Measurements from ENCODE around the gene THBD. TPM values are rescaled to one million over a fixed set of nuclear protein-coding genes. Genes with fewer than 3 reads are reported as not detected.

The THBD gene
- total RNA-seq, 2 experiments from 2014 or later = not detected

GRCh38 chr20:23042270-23042669 lies 7.2 kb downstream of the THBD start:
- POLR2A ChIA-PET = interaction anchor here (0.6 kb wide), 1 partner anchor 13 kb away, joined by 3 read pairs; no protein-coding TSS in a partner anchor
- Mint-ChIP-seq H3K4me1 (peaks cover 2% of the 10 kb centered on the region), H3K27ac (no peak overlapping the region), H3K27me3 (peaks cover 21% of the 10 kb centered on the region), H3K36me3 (ENCODE audit: low read depth) (no peaks in the 10 kb centered on the region), H3K9me3 (ENCODE audit: low read depth) (no peaks in the 10 kb centered on the region), H3K4me3 (no peak overlapping the region)
- intact Hi-C loops (cut with DNase I, micrococcal nuclease) = loop anchor here (10.0 kb wide), 3 partner anchors 193 to 1337 kb away; partner anchors contain the start of gene PAX1 (in 1 of the 2)
- DNase-seq (no peak), ATAC-seq (no peak)
- CTCF ChIA-PET = no interaction called here

- DNase-seq (no peak), ATAC-seq (no peak)
- intact Hi-C loops (cut with DNase I, micrococcal nuclease) = loop anchor here (10.0 kb wide), 3 partner anchors 195 to 1335 kb away; partner anchors contain the start of gene PAX1 (in 1 of the 2)
- ChIA-PET POLR2A (no interaction called here), CTCF (no interaction called here)
- Mint-ChIP-seq H3K27me3 (peaks cover 21% of the 10 kb centered on the region), H3K4me1 (no peaks in the 10 kb centered on the region), H3K9me3 (ENCODE audit: low read depth) (no peaks in the 10 kb centered on the region), H3K27ac (no peak overlapping the region), H3K4me3 (no peak overlapping the region), H3K36me3 (ENCODE audit: low read depth) (no peaks in the 10 kb centered on the region)
Observed at GRCh38 chr20:23039885-23040508, 9.5 kb downstream of the THBD start.

- CTCF ChIA-PET = interaction anchor here (0.7 kb wide), 1 partner anchor 9 kb away, joined by 3 read pairs; no protein-coding TSS in a partner anchor
- Mint-ChIP-seq H3K27ac (no peak overlapping the region), H3K27me3 (peaks cover 20% of the 10 kb centered on the region), H3K36me3 (ENCODE audit: low read depth) (no peaks in the 10 kb centered on the region), H3K4me1 (no peaks in the 10 kb centered on the region), H3K9me3 (ENCODE audit: low read depth) (no peaks in the 10 kb centered on the region), H3K4me3 (no peak overlapping the region)
- POLR2A ChIA-PET = no interaction called here
- ATAC-seq (no peak), DNase-seq (no peak)
- intact Hi-C loops (cut with DNase I, micrococcal nuclease) = no loop called here
Observed at GRCh38 chr20:23039136-23039875, 10.2 kb downstream of the THBD start.

GRCh38 chr20:23037017-23037481 lies 12.4 kb downstream of the THBD start:
- no peak overlapping the region for H3K4me3 Mint-ChIP-seq
- DNase-seq = no peak
- ChIA-PET CTCF (interaction anchor here (1.0 kb wide), 1 partner anchor 14 kb away, joined by 5 read pairs; no protein-coding TSS in a partner anchor), POLR2A (no interaction called here)
- H3K4me1 Mint-ChIP-seq = no peaks in the 10 kb centered on the region
- peaks cover 16% of the 10 kb centered on the region for H3K27me3 Mint-ChIP-seq
- no peaks in the 10 kb centered on the region for H3K9me3 Mint-ChIP-seq (ENCODE audit: low read depth)
- H3K27ac Mint-ChIP-seq = no peak overlapping the region
- no peak for ATAC-seq
- H3K36me3 Mint-ChIP-seq (ENCODE audit: low read depth) = no peaks in the 10 kb centered on the region
- intact Hi-C loops (cut with DNase I, micrococcal nuclease) = no loop called here

- Mint-ChIP-seq H3K36me3 (ENCODE audit: low read depth) (no peaks in the 10 kb centered on the region), H3K9me3 (ENCODE audit: low read depth) (no peaks in the 10 kb centered on the region), H3K27me3 (peaks cover 16% of the 10 kb centered on the region), H3K4me3 (no peak overlapping the region), H3K27ac (no peak overlapping the region), H3K4me1 (no peaks in the 10 kb centered on the region)
- CTCF ChIA-PET = no interaction called here
- no peak for DNase-seq
- ATAC-seq = no peak
- POLR2A ChIA-PET = no interaction called here
- intact Hi-C loops (cut with DNase I, micrococcal nuclease) = no loop called here
Observed at GRCh38 chr20:23036371-23036770, 13.1 kb downstream of the THBD start.

- no peaks in the 10 kb centered on the region for H3K9me3 Mint-ChIP-seq (ENCODE audit: low read depth)
- CTCF ChIA-PET = no interaction called here
- intact Hi-C loops (cut with DNase I, micrococcal nuclease) = no loop called here
- no peak overlapping the region for H3K27ac Mint-ChIP-seq
- POLR2A ChIA-PET = no interaction called here
- no peak for DNase-seq
- ATAC-seq = no peak
- no peaks in the 10 kb centered on the region for H3K36me3 Mint-ChIP-seq (ENCODE audit: low read depth)
- H3K4me1 Mint-ChIP-seq = no peaks in the 10 kb centered on the region
- H3K4me3 Mint-ChIP-seq = no peak overlapping the region
- H3K27me3 Mint-ChIP-seq = peaks cover 16% of the 10 kb centered on the region
Observed at GRCh38 chr20:23035731-23036130, 13.7 kb downstream of the THBD start.

GRCh38 chr20:23034721-23035671 lies 14.5 kb downstream of the THBD start, which contains the start of gene SSTR4:
Gene SSTR4 (plus strand): TSS chr20:23035312. CDS start chr20:23035484, 172 bp downstream.
- H3K36me3 Mint-ChIP-seq (ENCODE audit: low read depth) = no peaks in the 10 kb centered on the region
- CTCF ChIA-PET = no interaction called here
- no peaks in the 10 kb centered on the region for H3K4me1 Mint-ChIP-seq
- intact Hi-C loops (cut with DNase I, micrococcal nuclease) = no loop called here
- H3K27ac Mint-ChIP-seq = no peak within 1 kb of the TSS
- DNase-seq (no peak), ATAC-seq (no peak)
- H3K27me3 Mint-ChIP-seq = peaks cover 16% of the 10 kb centered on the region
- H3K4me3 Mint-ChIP-seq = no peak within 1 kb of the TSS
- POLR2A ChIA-PET = no interaction called here
- no peaks in the 10 kb centered on the region for H3K9me3 Mint-ChIP-seq (ENCODE audit: low read depth)

- Mint-ChIP-seq H3K4me1 (no peaks in the 10 kb centered on the region), H3K27ac (no peak overlapping the region), H3K36me3 (ENCODE audit: low read depth) (no peaks in the 10 kb centered on the region), H3K9me3 (ENCODE audit: low read depth) (no peaks in the 10 kb centered on the region), H3K27me3 (peaks cover 16% of the 10 kb centered on the region), H3K4me3 (no peak overlapping the region)
- POLR2A ChIA-PET = no interaction called here
- intact Hi-C loops (cut with DNase I, micrococcal nuclease) = no loop called here
- DNase-seq = no peak
- no peak for ATAC-seq
- CTCF ChIA-PET = interaction anchor here (0.7 kb wide), 1 partner anchor 542 kb away, joined by 3 read pairs; no protein-coding TSS in a partner anchor
Observed at GRCh38 chr20:23033918-23034317, 15.6 kb downstream of the THBD start.

- H3K27me3 Mint-ChIP-seq = peaks cover 15% of the 10 kb centered on the region
- no peaks in the 10 kb centered on the region for H3K9me3 Mint-ChIP-seq (ENCODE audit: low read depth)
- ChIA-PET POLR2A (no interaction called here), CTCF (no interaction called here)
- no peak for ATAC-seq
- intact Hi-C loops (cut with DNase I, micrococcal nuclease) = no loop called here
- no peaks in the 10 kb centered on the region for H3K36me3 Mint-ChIP-seq (ENCODE audit: low read depth)
- H3K4me3 Mint-ChIP-seq = no peak overlapping the region
- H3K4me1 Mint-ChIP-seq = no peaks in the 10 kb centered on the region
- no peak for DNase-seq
- no peak overlapping the region for H3K27ac Mint-ChIP-seq
Observed at GRCh38 chr20:23032750-23033078, 16.8 kb downstream of the THBD start.

- H3K4me1 Mint-ChIP-seq = no peaks in the 10 kb centered on the region
- CTCF ChIA-PET = no interaction called here
- no peaks in the 10 kb centered on the region for H3K9me3 Mint-ChIP-seq (ENCODE audit: low read depth)
- intact Hi-C loops (cut with DNase I, micrococcal nuclease) = no loop called here
- POLR2A ChIA-PET = no interaction called here
- no peaks in the 10 kb centered on the region for H3K36me3 Mint-ChIP-seq (ENCODE audit: low read depth)
- ATAC-seq = no peak
- no peak overlapping the region for H3K4me3 Mint-ChIP-seq
- DNase-seq = no peak
- H3K27ac Mint-ChIP-seq = no peak overlapping the region
- H3K27me3 Mint-ChIP-seq = peaks cover 12% of the 10 kb centered on the region
Observed at GRCh38 chr20:23032056-23032749, 17.3 kb downstream of the THBD start.

GRCh38 chr20:23031346-23031745 lies 18.1 kb downstream of the THBD start:
- ATAC-seq (no peak), DNase-seq (no peak)
- Mint-ChIP-seq H3K4me1 (no peaks in the 10 kb centered on the region), H3K36me3 (ENCODE audit: low read depth) (no peaks in the 10 kb centered on the region), H3K4me3 (no peak overlapping the region), H3K27ac (no peak overlapping the region), H3K27me3 (peaks cover 4% of the 10 kb centered on the region), H3K9me3 (ENCODE audit: low read depth) (no peaks in the 10 kb centered on the region)
- CTCF ChIA-PET = no interaction called here
- intact Hi-C loops (cut with DNase I, micrococcal nuclease) = no loop called here
- POLR2A ChIA-PET = no interaction called here

Data from activated CD4-positive, alpha-beta T cell treated with anti-CD3 and anti-CD28 coated beads for 36 hours (primary cell).